ENCODE measurements around the gene NIBAN1.
"Not testable (repeated sequence)": the region's sequence is repeated elsewhere in the genome, so short reads cannot be mapped to it uniquely, and the experiment has no call there.

NIBAN1 gene

DNA sequence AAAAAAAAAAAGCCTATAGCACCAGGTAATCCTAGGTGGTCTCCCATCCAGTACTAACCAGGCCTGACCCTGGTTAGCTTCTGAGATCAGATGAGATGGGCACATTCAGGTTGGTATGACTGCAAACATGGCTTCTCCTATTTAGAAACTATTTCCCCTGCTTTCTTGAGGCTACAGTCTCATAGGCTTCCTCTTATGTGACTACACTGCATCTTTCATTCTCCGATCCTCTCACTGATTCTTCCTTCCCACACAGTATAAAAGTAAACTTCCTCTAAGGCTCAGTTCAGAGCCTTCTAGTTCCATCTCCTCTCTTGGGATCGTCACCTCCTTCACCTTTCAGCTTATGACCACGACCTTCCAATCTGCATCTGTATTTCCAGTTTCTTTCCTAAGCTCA is 40.6 kb upstream of the NIBAN1 start:
- no peak overlapping the region for H3K4me3 Mint-ChIP-seq
- no peaks in the 10 kb centered on the region for H3K36me3 Mint-ChIP-seq (ENCODE audit: low read depth)
- H3K27me3 Mint-ChIP-seq (ENCODE audit: low read depth) = peaks cover 6% of the 10 kb centered on the region
- H3K27ac Mint-ChIP-seq = no peak overlapping the region
- peaks cover 3% of the 10 kb centered on the region for H3K9me3 Mint-ChIP-seq
- TF ChIP-seq, protein P1, sequence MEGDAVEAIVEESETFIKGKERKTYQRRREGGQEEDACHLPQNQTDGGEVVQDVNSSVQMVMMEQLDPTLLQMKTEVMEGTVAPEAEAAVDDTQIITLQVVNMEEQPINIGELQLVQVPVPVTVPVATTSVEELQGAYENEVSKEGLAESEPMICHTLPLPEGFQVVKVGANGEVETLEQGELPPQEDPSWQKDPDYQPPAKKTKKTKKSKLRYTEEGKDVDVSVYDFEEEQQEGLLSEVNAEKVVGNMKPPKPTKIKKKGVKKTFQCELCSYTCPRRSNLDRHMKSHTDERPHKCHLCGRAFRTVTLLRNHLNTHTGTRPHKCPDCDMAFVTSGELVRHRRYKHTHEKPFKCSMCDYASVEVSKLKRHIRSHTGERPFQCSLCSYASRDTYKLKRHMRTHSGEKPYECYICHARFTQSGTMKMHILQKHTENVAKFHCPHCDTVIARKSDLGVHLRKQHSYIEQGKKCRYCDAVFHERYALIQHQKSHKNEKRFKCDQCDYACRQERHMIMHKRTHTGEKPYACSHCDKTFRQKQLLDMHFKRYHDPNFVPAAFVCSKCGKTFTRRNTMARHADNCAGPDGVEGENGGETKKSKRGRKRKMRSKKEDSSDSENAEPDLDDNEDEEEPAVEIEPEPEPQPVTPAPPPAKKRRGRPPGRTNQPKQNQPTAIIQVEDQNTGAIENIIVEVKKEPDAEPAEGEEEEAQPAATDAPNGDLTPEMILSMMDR (IDR thresholded peaks at IDR 0.05; ENCODE audit: unreplicated experiment in 3 of 3) = no peak
- H3K4me1 Mint-ChIP-seq = no peaks in the 10 kb centered on the region

DNA sequence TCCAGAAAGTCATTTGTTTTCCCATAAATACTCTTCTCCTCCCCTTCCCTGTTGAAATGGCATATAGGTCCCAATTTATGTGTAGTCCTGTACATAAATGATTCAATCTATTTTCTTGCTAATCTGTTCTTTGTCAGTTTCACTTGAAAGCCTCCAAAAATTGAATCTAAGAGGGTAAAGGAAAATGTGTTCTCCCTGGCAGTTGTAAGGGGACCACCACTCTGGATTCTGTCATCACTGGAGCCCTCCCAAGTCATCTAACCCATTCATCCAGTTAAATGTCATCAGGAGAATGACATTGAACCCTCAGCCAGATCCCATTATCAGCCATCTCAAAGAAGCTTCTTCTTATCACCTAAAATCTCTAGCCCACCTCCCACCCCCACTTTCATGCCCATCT is 36.1 kb upstream of the NIBAN1 start:
- TF ChIP-seq, protein P1 (IDR thresholded peaks at IDR 0.05; ENCODE audit: unreplicated experiment in 3 of 3) = no peak
- Mint-ChIP-seq H3K27ac (no peak overlapping the region), H3K27me3 (ENCODE audit: low read depth) (peaks cover 6% of the 10 kb centered on the region), H3K4me3 (no peak overlapping the region), H3K4me1 (peaks cover 9% of the 10 kb centered on the region), H3K9me3 (peaks cover 6% of the 10 kb centered on the region), H3K36me3 (ENCODE audit: low read depth) (no peaks in the 10 kb centered on the region)

DNA sequence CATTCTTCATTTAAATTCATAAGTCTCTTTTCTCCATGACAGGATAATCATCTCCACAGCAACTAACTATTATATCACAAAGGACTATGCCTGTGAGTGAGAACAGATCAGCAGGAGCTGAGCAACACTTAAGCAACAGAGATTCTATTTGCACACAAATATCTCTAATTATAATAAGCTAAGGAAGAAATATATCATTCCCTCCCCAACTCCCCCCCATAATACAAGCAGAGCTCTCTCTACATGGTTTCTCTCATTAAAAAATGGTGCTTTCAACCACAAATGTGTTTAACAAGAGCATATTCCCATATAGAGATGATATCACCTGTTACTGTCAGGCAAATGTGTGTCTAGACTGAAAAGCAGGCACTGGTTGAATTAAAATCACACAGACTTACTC is 34.5 kb upstream of the NIBAN1 start:
- peak overlapping the region in 2 of 3 experiments; percentile 48 to 54 for H3K27ac Mint-ChIP-seq
- no peak overlapping the region for H3K4me3 Mint-ChIP-seq
- H3K9me3 Mint-ChIP-seq = peaks cover 6% of the 10 kb centered on the region
- H3K27me3 Mint-ChIP-seq (ENCODE audit: low read depth) = peaks cover 6% of the 10 kb centered on the region
- TF ChIP-seq, protein P1 (IDR thresholded peaks at IDR 0.05; ENCODE audit: unreplicated experiment in 3 of 3) = no peak
- H3K36me3 Mint-ChIP-seq (ENCODE audit: low read depth) = no peaks in the 10 kb centered on the region
- H3K4me1 Mint-ChIP-seq = peaks cover 9% of the 10 kb centered on the region

DNA sequence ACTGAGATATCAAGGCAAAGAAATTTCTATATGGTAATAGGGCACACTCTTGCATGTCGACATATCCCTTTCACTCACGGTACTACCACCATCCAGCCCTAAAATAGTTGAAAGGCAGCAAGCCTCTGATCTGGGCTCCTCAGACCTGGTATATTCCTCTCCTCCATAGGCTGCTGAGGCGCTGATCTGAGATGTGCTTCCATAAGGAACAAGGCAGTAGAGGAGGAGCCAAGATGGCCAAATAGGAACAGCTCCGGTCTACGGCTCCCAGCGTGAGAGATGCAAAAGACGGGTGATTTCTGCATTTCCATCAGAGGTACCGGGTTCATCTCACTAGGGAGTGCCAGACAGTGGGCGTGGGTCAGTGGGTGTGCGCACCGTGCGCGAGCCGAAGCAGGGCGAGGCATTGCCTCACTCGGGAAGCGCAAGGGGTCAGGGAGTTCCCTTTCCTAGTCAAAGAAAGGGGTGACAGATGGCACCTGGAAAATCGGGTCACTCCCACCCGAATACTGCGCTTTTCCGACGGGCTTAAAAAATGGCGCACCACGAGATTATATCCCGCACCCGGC is 27.1 kb upstream of the NIBAN1 start:
- not testable (repeated sequence) for H3K4me1 Mint-ChIP-seq; H3K27me3 Mint-ChIP-seq (ENCODE audit: low read depth); H3K4me3 Mint-ChIP-seq; H3K27ac Mint-ChIP-seq; H3K36me3 Mint-ChIP-seq (ENCODE audit: low read depth)
- H3K9me3 Mint-ChIP-seq = peaks cover 14% of the 10 kb centered on the region

DNA sequence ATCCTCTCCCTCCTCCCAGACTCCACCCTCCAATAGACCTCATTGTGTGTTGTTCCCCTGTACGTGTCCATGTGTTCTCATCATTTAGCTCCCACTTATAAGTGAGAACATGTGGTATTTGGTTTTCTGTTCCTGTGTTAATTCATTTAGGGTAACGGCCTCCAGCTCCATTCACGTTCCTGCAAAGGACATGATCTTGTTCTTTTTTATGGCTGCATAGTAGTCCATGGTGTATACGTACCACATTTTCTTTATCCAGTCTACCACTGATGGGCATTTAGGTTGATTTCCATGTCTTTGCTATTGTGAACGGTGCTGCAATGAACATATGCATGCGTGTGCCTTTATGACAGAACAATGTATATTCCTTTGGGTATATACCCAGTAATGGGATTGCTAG is 25.7 kb upstream of the NIBAN1 start:
- not testable (repeated sequence) for H3K36me3 Mint-ChIP-seq (ENCODE audit: low read depth); H3K4me3 Mint-ChIP-seq; H3K4me1 Mint-ChIP-seq; H3K27me3 Mint-ChIP-seq (ENCODE audit: low read depth); H3K27ac Mint-ChIP-seq
- peaks cover 18% of the 10 kb centered on the region for H3K9me3 Mint-ChIP-seq

DNA sequence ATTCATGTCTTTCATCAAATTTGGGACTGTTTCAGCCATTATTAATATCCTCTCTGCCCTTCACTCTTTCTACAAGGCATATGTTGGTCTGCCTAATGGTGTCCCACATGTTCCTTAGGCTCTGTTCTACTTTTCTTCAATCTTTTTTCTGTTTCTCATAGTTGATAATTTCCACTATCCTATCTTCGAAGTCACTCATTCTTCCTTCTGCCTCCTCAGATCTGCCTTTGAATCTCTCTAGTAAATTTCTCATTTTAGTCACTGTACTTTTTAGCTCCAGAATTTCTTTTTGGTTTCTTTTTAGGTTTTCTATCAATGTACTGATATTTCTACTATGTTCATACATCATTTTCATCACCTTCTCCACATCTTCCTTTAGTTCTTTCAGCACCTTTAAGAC is 20.0 kb upstream of the NIBAN1 start:
- TF ChIP-seq, protein P1 (IDR thresholded peaks at IDR 0.05; ENCODE audit: unreplicated experiment in 3 of 3) = no peak
- H3K36me3 Mint-ChIP-seq (ENCODE audit: low read depth) = no peaks in the 10 kb centered on the region
- H3K4me1 Mint-ChIP-seq = no peaks in the 10 kb centered on the region
- no peak overlapping the region for H3K4me3 Mint-ChIP-seq
- peaks cover 4% of the 10 kb centered on the region for H3K27me3 Mint-ChIP-seq (ENCODE audit: low read depth)
- H3K27ac Mint-ChIP-seq = no peak overlapping the region
- H3K9me3 Mint-ChIP-seq = peaks cover 14% of the 10 kb centered on the region

DNA sequence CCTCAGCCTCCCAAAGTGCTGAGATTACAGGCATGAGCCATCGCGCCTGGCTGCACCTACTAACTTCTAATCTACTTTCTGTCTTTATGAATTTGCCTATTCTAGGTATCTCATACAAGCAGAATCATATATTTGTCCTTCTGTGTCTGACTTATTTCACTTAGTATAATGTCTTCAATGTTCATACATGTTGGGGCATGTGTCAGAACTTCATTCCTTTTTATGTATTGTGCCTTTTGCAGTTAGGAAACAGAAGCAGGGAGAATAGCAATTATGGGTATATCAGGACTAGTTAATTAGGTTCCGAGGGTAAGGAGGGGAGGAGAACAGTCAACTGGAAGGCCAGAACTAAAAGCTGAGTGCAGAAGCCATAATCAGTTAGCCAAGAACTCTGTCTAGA is 18.0 kb upstream of the NIBAN1 start:
- TF ChIP-seq, protein P1 (IDR thresholded peaks at IDR 0.05; ENCODE audit: unreplicated experiment in 3 of 3) = no peak
- Mint-ChIP-seq H3K27me3 (ENCODE audit: low read depth) (peaks cover 4% of the 10 kb centered on the region), H3K4me1 (no peaks in the 10 kb centered on the region), H3K4me3 (no peak overlapping the region), H3K36me3 (ENCODE audit: low read depth) (no peaks in the 10 kb centered on the region), H3K27ac (no peak overlapping the region), H3K9me3 (peaks cover 11% of the 10 kb centered on the region)

All from nephron (organoid).